ENCODE measurements around the gene SLC15A3. TPM values are rescaled to one million over a fixed set of nuclear protein-coding genes. Genes with fewer than 3 reads are reported as not detected.
"Not testable (repeated sequence)": the region's sequence is repeated elsewhere in the genome, so short reads cannot be mapped to it uniquely, and the experiment has no call there.

The SLC15A3 gene
- total RNA-seq, 2 experiments from 2014 or later = 2.0 to 2.2 TPM

DNA sequence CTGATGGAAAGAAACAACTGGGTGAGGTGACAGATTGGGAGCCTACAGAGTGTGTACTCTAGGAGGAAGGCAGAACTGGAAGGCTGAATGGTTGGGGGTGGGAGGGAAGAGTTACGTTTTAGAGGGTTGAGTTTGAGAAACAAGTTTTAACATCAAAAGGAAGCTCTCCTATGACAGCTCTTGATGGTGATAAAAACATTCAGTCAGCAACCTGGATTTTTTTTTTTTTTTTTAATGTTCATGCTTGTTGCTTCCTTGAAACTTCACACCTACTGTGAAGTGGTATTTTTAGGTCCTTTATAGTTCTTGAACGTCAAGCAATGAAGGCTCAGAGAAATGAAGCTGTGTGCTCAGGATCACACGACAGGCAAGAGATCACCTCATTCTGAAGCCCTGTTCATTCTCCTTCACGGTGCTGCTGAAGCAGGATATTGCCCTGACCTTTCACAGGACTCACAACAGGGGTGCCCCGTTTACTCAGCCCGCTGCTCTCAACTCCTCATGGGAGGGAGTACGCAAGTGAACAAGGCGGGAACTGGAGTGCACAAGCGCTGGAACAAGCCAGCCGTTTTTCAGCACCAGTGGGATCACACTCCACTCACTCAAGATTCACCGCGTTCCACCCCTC, 39.6 kb downstream of the SLC15A3 start:
- ATAC-seq = no peak
- Mint-ChIP-seq H3K4me1 (ENCODE audit: low read depth) (peaks cover 50% of the 10 kb centered on the region), H3K27ac (peak overlapping the region; percentile 77), H3K4me3 (peak overlapping the region; percentile 1), H3K36me3 (ENCODE audit: low read depth) (peaks cover 14% of the 10 kb centered on the region), H3K27me3 (ENCODE audit: low read depth) (peaks cover 7% of the 10 kb centered on the region), H3K9me3 (ENCODE audit: insufficient read depth) (no peaks in the 10 kb centered on the region)
- ChIA-PET CTCF (interaction anchor here (0.8 to 4.7 kb wide), 9 partner anchors 9 to 217 kb away, joined by 3 to 31 read pairs (median 4); no protein-coding TSS in a partner anchor), POLR2A (interaction anchor here (0.6 to 0.8 kb wide), 6 partner anchors 43 to 277 kb away, joined by 3 to 4 read pairs (median 3); partner anchors contain the start of gene CD6)
- no peak for DNase-seq

DNA sequence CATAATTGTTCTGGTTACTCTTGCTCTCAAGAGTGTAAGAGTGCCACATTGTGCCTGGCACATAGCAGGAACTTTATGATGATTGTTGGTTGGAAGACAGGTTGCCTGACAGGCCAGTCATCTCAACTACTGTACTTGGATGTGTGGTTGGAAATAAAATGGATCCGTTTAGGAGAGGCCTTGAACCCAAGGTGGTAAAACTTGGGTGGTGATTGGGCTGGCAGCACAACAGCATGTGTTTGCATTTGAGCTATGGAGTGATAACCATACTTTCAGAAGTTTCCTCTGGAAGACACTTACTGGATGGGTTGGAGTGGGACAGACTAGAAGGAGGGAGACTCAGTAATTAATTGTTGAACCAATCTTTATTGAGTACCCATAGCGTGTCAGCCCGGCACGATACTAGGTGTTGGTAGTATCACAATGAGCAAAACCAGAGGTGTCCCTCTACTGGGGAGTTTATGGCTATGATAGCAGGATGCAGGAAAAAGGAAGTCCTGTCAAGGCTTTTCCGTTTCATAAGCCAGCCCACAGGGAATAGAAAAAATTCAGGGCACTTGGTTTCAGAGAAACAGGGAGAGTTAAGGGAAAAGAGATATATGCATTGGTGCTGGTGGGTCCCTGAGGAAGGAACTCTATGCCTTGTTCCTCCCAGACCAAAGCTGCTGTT, 41.1 kb downstream of the SLC15A3 start:
- no peak for DNase-seq
- Mint-ChIP-seq H3K27me3 (ENCODE audit: low read depth) (peaks cover 7% of the 10 kb centered on the region), H3K9me3 (ENCODE audit: insufficient read depth) (no peaks in the 10 kb centered on the region), H3K4me1 (ENCODE audit: low read depth) (peaks cover 45% of the 10 kb centered on the region), H3K27ac (no peak overlapping the region), H3K36me3 (ENCODE audit: low read depth) (peaks cover 2% of the 10 kb centered on the region), H3K4me3 (no peak overlapping the region)
- ChIA-PET CTCF (interaction anchor here (3.4 kb wide), 1 partner anchor 12 kb away, joined by 27 read pairs; no protein-coding TSS in a partner anchor), POLR2A (no interaction called here)
- ATAC-seq = no peak

DNA sequence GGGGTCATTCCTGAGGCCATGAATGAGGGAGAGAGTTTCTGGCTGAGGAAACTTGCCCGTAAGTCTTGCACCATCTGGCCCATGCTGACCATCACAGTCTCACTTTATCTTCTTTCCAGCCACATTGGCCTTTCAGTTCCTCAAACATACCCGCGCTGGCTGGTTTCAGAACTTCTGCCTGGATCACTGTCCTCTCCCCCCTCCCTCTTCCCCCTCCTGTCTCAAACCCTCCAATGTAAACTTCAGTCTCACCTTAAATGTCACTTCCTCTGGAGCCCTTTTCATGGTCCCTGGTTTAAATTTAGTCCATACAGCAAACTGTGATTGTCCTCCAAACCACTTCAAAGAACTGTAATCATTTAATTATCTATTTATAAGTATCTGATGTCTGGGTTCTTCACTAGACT, 41.7 kb downstream of the SLC15A3 start:
- no peak for ATAC-seq
- Mint-ChIP-seq H3K4me3 (no peak overlapping the region), H3K4me1 (ENCODE audit: low read depth) (peaks cover 43% of the 10 kb centered on the region), H3K36me3 (ENCODE audit: low read depth) (peaks cover 3% of the 10 kb centered on the region), H3K27me3 (ENCODE audit: low read depth) (peaks cover 7% of the 10 kb centered on the region), H3K9me3 (ENCODE audit: insufficient read depth) (no peaks in the 10 kb centered on the region), H3K27ac (no peak overlapping the region)
- CTCF ChIA-PET = no interaction called here
- POLR2A ChIA-PET = no interaction called here
- no peak for DNase-seq

DNA sequence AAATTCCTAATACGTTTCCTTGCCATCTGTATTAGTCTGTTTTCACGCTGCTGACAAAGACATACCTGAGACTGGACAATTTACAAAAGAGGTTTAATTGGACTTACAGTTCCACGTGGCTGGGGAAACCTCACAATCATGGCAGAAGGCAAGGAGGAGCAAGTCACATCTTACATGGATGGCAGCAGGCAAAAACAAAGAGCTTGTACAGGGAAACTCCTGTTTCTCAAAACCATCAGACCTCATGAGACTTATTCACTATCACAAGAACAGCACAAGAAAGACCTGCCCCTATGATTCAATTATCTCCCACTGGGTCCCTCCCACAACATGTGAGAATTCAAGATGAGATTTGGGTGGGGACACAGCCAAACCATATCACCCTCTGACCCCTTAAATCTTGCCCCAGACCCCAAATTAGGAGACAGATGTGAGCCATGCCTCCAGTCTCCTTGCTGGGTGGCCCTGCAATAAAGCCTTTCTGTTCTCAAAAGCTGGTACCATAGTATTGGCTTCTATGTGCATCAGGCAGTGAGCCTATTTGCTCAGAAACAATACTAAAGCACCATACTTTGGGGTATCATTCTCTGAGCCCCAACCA, 42.2 kb downstream of the SLC15A3 start:
- CTCF ChIA-PET; POLR2A ChIA-PET; H3K27me3 Mint-ChIP-seq (ENCODE audit: low read depth); ATAC-seq; DNase-seq; H3K36me3 Mint-ChIP-seq (ENCODE audit: low read depth); H3K9me3 Mint-ChIP-seq (ENCODE audit: insufficient read depth); H3K4me3 Mint-ChIP-seq; H3K27ac Mint-ChIP-seq: not testable (repeated sequence)
- peaks cover 46% of the 10 kb centered on the region for H3K4me1 Mint-ChIP-seq (ENCODE audit: low read depth)

DNA sequence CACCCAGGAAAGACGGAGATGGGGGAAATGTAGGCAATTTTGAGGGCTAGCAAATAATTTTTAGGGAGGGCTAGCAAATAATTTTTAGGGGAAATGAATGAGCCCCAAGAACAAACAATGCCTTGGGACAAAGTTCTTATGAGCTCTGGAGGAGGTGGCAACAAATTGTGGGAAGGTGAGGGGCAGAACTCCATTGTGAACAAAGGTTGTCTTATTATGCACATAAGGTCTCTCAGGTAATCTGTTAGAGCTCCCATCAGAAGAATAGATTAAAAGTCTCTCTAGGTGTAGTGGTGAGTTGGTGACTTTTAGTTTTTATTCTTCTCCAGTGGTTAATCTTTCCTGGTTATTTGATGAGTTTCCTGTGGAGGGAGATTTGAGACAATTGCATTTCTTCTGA, 43.2 kb downstream of the SLC15A3 start:
- Mint-ChIP-seq H3K27me3 (ENCODE audit: low read depth) (peaks cover 7% of the 10 kb centered on the region), H3K4me3 (no peak overlapping the region), H3K27ac (no peak overlapping the region), H3K36me3 (ENCODE audit: low read depth) (peaks cover 11% of the 10 kb centered on the region), H3K4me1 (ENCODE audit: low read depth) (peaks cover 54% of the 10 kb centered on the region), H3K9me3 (ENCODE audit: insufficient read depth) (no peaks in the 10 kb centered on the region)
- ChIA-PET CTCF (interaction anchor here (2.3 kb wide), 1 partner anchor 10 kb away, joined by 9 read pairs; no protein-coding TSS in a partner anchor), POLR2A (no interaction called here)
- ATAC-seq (no peak), DNase-seq (no peak)

DNA sequence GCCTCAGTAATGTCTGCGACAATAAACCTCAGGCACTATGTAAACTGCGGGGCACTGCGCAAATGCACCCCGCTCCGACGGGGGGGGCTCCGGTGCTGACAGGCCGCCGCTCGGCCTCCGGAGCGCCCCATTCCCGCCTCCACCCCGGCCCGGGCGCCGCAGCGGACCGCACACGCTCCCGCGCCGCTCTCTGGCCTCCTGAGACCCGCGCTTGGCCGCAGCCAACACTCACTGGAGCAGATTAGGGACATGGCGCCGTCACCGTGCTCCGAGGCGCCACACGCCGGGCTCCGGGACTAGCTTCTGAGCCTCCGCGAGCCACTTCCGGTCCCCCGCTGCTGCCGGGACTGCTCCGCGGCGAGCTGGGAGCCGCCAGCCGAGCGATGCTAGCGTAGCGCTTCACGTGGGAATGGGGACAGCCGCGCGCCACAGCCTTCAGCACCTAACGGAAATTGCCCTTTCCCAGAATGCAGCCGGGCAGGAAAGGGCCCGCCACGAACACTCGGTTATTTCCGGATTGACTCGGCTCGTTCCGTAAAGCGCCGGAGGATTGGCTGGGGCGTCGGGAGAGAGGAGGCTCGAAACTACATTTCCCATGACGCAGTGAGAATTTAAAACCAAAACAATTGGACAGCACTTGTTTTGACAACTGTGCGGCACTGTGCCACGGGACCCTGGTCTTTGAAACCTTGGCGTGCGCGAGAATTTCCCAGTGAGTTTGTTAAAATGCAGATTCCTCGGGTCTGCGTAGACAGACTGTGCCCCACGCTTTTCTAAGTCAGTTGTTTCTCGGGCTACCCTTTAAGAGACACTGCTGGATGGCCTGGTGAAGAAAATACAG, 45.6 kb downstream of the SLC15A3 start, which contains the start of gene PRPF19:
TSS of gene PRPF19 (minus strand) at position 454 of the 841 bp plus-strand sequence. CDS start at position 251, 203 bp downstream.
- CTCF ChIA-PET = interaction anchor here (0.9 to 5.0 kb wide), 9 partner anchors 7 to 178 kb away, joined by 3 to 35 read pairs (median 5); partner anchors contain the start of gene CD6
- no peaks in the 10 kb centered on the region for H3K9me3 Mint-ChIP-seq (ENCODE audit: insufficient read depth)
- ATAC-seq = peak; percentile 93
- DNase-seq = peak; percentile 99
- peaks cover 48% of the 10 kb centered on the region for H3K4me1 Mint-ChIP-seq (ENCODE audit: low read depth)
- peak within 1 kb of the TSS; percentile 80 for H3K4me3 Mint-ChIP-seq
- H3K27ac Mint-ChIP-seq = peak within 1 kb of the TSS; percentile 89
- H3K36me3 Mint-ChIP-seq (ENCODE audit: low read depth) = peaks cover 27% of the 10 kb centered on the region
- POLR2A ChIA-PET = interaction anchor here (0.6 to 2.8 kb wide), 5 partner anchors 8 to 75 kb away, joined by 3 to 23 read pairs (median 4); partner anchors contain the start of gene TMEM109
- peaks cover 7% of the 10 kb centered on the region for H3K27me3 Mint-ChIP-seq (ENCODE audit: low read depth)

DNA sequence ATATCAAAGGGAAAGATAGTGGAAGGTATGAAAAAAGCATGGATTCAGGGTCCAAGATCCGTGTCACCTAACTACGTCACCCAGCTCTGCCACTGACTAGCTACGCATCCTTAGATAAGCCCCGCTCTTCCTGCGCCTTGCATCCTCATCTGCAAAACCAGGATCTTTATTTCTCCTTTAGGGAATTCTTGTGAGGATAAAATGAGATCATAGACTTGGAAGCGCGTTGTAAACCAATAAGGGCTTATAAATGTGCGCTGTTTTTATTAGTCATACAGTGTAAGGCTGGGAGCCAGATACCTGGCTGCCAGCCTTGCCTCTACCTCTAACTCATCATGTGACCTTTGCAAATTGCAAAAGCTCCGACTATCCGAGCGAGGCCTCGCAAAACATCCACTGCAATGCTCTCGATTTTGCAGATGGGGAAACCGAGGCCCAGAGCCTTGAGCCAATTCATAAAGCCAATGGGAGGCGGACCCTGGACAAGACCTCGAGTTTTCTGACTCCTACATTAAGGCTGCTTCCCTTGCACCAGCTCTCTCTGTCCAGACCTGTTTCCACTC, 46.3 kb downstream of the SLC15A3 start:
- Mint-ChIP-seq H3K27me3 (ENCODE audit: low read depth) (peaks cover 7% of the 10 kb centered on the region), H3K4me1 (ENCODE audit: low read depth) (peaks cover 43% of the 10 kb centered on the region), H3K4me3 (peak overlapping the region; percentile 80), H3K36me3 (ENCODE audit: low read depth) (peaks cover 31% of the 10 kb centered on the region), H3K9me3 (ENCODE audit: insufficient read depth) (no peaks in the 10 kb centered on the region), H3K27ac (peak overlapping the region; percentile 89)
- CTCF ChIA-PET = interaction anchor here (0.9 to 5.0 kb wide), 9 partner anchors 10 to 430 kb away, joined by 3 to 35 read pairs (median 5); partner anchors contain the start of gene CD6
- no peak for ATAC-seq
- POLR2A ChIA-PET = interaction anchor here (0.6 to 2.8 kb wide), 5 partner anchors 9 to 75 kb away, joined by 3 to 23 read pairs (median 4); partner anchors contain the start of gene TMEM109
- no peak for DNase-seq

DNA sequence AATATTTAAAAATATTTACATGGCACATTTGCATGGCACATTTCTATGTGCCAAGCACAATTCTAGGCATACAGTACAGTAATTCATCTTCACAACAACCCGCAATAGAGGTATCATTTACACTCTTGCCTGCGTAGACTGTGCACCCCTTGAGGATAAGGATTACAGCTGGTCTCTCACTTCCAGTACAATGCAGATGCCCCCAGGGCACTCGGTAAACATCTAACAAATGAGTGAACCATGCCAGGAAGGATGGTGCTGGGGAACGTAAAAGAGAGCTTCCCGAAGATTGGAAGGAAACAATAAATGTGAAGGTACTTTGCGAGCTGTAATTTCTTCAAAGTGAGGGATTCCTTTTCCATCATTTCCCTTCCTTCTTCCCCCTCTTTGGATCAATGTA, 46.9 kb downstream of the SLC15A3 start:
- H3K4me3 Mint-ChIP-seq = peak overlapping the region; percentile 80
- no peaks in the 10 kb centered on the region for H3K9me3 Mint-ChIP-seq (ENCODE audit: insufficient read depth)
- peak overlapping the region; percentile 89 for H3K27ac Mint-ChIP-seq
- peaks cover 7% of the 10 kb centered on the region for H3K27me3 Mint-ChIP-seq (ENCODE audit: low read depth)
- DNase-seq (no peak), ATAC-seq (no peak)
- POLR2A ChIA-PET = interaction anchor here (1.2 to 2.8 kb wide), 3 partner anchors 10 to 74 kb away, joined by 4 to 23 read pairs (median 5); partner anchors contain the start of gene TMEM109
- H3K36me3 Mint-ChIP-seq (ENCODE audit: low read depth) = peaks cover 37% of the 10 kb centered on the region
- CTCF ChIA-PET = interaction anchor here (0.9 to 5.0 kb wide), 11 partner anchors 10 to 431 kb away, joined by 3 to 35 read pairs (median 5); partner anchors contain the start of gene CD6
- peaks cover 42% of the 10 kb centered on the region for H3K4me1 Mint-ChIP-seq (ENCODE audit: low read depth)

DNA sequence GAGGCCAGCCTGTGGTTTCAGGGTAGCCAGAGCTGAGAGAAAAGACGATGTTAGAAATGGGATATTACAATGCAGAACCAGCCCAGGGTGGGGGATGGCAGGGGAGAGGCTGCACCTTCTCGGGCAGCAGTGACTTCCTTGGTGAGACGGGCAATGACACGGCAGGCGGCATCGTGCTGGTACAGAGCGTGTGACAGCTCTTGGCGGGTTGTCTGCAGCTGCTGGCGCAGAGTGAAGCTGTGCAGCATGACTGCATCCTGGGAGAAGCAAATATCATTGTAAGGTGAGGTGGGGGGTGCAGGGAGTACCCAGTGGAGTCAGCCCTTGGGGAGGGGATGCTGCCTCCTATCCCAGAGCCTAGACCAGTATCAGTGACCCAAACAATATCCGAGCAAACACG, 49.4 kb downstream of the SLC15A3 start:
- Mint-ChIP-seq H3K36me3 (ENCODE audit: low read depth) (peaks cover 60% of the 10 kb centered on the region), H3K9me3 (ENCODE audit: insufficient read depth) (no peaks in the 10 kb centered on the region), H3K4me1 (ENCODE audit: low read depth) (peaks cover 40% of the 10 kb centered on the region), H3K27me3 (ENCODE audit: low read depth) (no peaks in the 10 kb centered on the region), H3K4me3 (no peak overlapping the region), H3K27ac (peak overlapping the region; percentile 50)
- ChIA-PET CTCF (interaction anchor here (1.0 to 9.2 kb wide), 5 partner anchors 10 to 136 kb away, joined by 3 to 187 read pairs (median 7); no protein-coding TSS in a partner anchor), POLR2A (interaction anchor here (1.2 kb wide), 1 partner anchor 13 kb away, joined by 3 read pairs; no protein-coding TSS in a partner anchor)
- DNase-seq (no peak), ATAC-seq (no peak)

DNA sequence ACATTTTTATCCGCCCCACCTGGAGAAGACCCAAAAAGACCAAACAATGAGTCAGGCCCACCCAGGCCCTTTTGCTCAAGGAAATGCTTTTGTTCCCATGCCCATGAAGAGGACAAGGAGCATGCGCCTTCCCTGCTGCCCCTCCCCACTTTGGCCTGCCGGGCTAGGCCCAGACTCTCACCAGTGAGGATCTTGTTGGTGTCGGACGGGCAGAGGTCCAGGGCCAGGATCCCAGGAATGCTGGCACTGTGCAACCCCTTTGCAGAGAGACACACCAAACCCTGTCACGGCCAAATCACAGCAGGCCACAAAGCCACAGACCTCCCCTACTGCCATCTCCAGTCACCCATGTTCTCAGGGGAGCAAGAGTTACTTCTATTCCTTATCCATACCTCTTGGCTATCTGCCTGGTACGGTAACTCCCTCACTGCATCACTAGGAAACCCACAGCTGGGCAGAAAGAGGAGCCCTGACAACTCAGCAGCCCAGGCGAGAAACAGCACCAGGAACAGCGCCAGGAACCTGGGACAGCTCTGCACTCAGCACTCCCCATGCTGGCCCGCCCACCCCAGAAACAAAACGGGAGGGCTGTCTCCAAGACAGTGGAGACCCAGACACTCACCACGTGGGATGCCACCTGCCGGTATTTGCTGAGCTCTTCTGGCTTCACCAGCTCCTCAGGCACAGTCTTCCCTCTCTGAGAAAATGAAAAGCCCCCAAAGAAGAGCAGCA, 51.1 kb downstream of the SLC15A3 start:
- POLR2A ChIA-PET = no interaction called here
- Mint-ChIP-seq H3K27ac (no peak overlapping the region), H3K27me3 (ENCODE audit: low read depth) (no peaks in the 10 kb centered on the region), H3K36me3 (ENCODE audit: low read depth) (peaks cover 75% of the 10 kb centered on the region), H3K9me3 (ENCODE audit: insufficient read depth) (no peaks in the 10 kb centered on the region), H3K4me3 (no peak overlapping the region), H3K4me1 (ENCODE audit: low read depth) (peaks cover 29% of the 10 kb centered on the region)
- DNase-seq (no peak), ATAC-seq (no peak)
- CTCF ChIA-PET = interaction anchor here (0.7 to 9.2 kb wide), 15 partner anchors 12 to 485 kb away, joined by 3 to 187 read pairs (median 9); partner anchors contain the start of gene TMEM109

Measured in activated CD8-positive, alpha-beta T cell treated with anti-CD3 and anti-CD28 coated beads, Interleukin-2, amount 10 ng/mL, durations not matched to agents 7 days and 5 days (primary cell).